ENCODE measurements around the gene HUNK. TPM values are rescaled to one million over a fixed set of nuclear protein-coding genes. Genes with fewer than 3 reads are reported as not detected.

The HUNK gene
- total and polyA plus RNA-seq, 2 of the 8 experiments (the other 6 are each of a cell fraction or from before 2014, with no cell fraction given) = 1.9 to 10.2 TPM

DNA sequence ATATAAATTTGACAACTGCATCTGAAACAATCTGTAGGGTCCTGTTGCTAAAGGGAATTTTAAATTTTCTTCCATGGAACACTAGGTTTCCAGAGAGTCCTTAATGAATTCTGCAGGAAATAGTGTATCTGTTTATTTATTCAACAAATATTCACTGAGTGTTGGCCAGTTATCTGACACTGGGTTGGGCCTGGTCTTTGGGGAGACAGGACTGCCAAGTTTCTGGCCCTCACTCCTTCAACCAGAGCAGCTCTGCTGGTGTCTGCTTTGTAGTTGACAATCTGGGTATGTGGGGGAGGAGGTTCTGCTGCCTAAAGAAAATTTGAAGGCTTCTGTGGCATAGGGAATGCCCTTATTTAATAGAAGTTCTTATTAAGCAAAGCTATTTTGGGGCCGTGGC lies 26.1 kb upstream of the HUNK start (continued):
- TF ChIP-seq GTF2F1 (IDR thresholded peaks at IDR 0.05; ENCODE audit: borderline replicate concordance, low read depth, low read length) = no peak
- TF ChIP-seq CEBPB (IDR thresholded peaks at IDR 0.05; ENCODE audit: low read depth, low read length) = no peak
- TF ChIP-seq KDM1A (IDR thresholded peaks at IDR 0.05; ENCODE audit: borderline replicate concordance, low read length) = no peak
